A673 (cell line): ENCODE measurements around the gene GPRC5C. TPM values are rescaled to one million over a fixed set of nuclear protein-coding genes. Genes with fewer than 3 reads are reported as not detected.
"Not testable (repeated sequence)": the region's sequence is repeated elsewhere in the genome, so short reads cannot be mapped to it uniquely, and the experiment has no call there.

Source experiments
- BruUV-seq: library from RNA; stranded (reverse); fragments of 400-500 nt; replicated peaks from 2 replicates; lab custom pipeline; 2021; lab: Mats Ljungman, UMichigan
- CTCF ChIA-PET: fragments of 300-600 bp; sonication (Branson Sonifier 250); formaldehyde crosslinking; loops from one replicate; lab custom pipeline; 2022; ENCODE audit warnings: antibody characterized with exemption; lab: Charles Lee
- POLR2A ChIA-PET: fragments of 300-600 bp; sonication (Branson Sonifier 250); formaldehyde crosslinking; loops from one replicate; lab custom pipeline; 2022; ENCODE audit warnings: antibody characterized with exemption; ENCODE audit not compliant: low non-redundant PET; lab: Charles Lee
- DNase-seq: peaks from one replicate; pipeline ENCODE4 v3.0.0-alpha.2; 2015; ENCODE audit warnings: low spot score
- H3K27ac ChIP-seq: fragments of 200-600 bp; sonication (generic); 2 replicates; pipeline ENCODE4 v1.5.1; 2016; ENCODE audit warnings: mixed run types, low read depth, mild to moderate bottlenecking, mixed read lengths, antibody characterized with exemption, low read length; ENCODE audit not compliant: poor library complexity, severe bottlenecking
- H3K27me3 ChIP-seq: fragments of 200-600 bp; sonication (generic); replicated peaks from 2 replicates; pipeline ENCODE4 v1.6.1; 2017; ENCODE audit warnings: mixed run types, low read depth, mild to moderate bottlenecking, mixed read lengths, antibody characterized with exemption, low read length; ENCODE audit not compliant: insufficient read depth, poor library complexity
- H3K36me3 ChIP-seq: fragments of 200-600 bp; sonication (generic); 2 replicates; pipeline ENCODE4 v1.6.1; 2016; ENCODE audit warnings: mixed run types, mild to moderate bottlenecking, mixed read lengths, antibody characterized with exemption, low read length; ENCODE audit not compliant: insufficient read depth, poor library complexity, severe bottlenecking
- H3K4me1 ChIP-seq: fragments of 200-600 bp; sonication (generic); 2 replicates; pipeline ENCODE4 v1.6.1; 2017; ENCODE audit warnings: mixed run types, mild to moderate bottlenecking, mixed read lengths, antibody characterized with exemption, low read length; ENCODE audit not compliant: insufficient read depth, poor library complexity, severe bottlenecking
- H3K4me3 ChIP-seq: fragments of 200-600 bp; sonication (generic); 2 replicates; pipeline ENCODE4 v1.5.1; 2016; ENCODE audit warnings: low read depth, mixed run types, mild to moderate bottlenecking, mixed read lengths, low read length; ENCODE audit not compliant: poor library complexity, severe bottlenecking
- H3K9me3 ChIP-seq: fragments of 200-600 bp; sonication (generic); 2 replicates; pipeline ENCODE4 v1.6.1; 2016; ENCODE audit warnings: mixed run types, low read depth, mild to moderate bottlenecking, mixed read lengths, antibody characterized with exemption, low read length; ENCODE audit not compliant: poor library complexity, severe bottlenecking
- CTCF ChIP-seq: fragments of 300-800, 200-600 bp; sonication (generic); conservative IDR thresholded peaks from 2 replicates; pipeline ENCODE4 v1.5.1; 2017; ENCODE audit warnings: low read depth, mild to moderate bottlenecking, antibody characterized with exemption, low read length, moderate library complexity, mixed read lengths
- EZH2 ChIP-seq: fragments of 200-600 bp; sonication (generic); IDR thresholded peaks from 2 replicates; pipeline ENCODE4 v1.6.1; 2017; ENCODE audit warnings: borderline replicate concordance, low read depth, mild to moderate bottlenecking, mixed read lengths, antibody characterized with exemption, low read length; ENCODE audit not compliant: poor library complexity, severe bottlenecking
- intact Hi-C: fragments of 100-400 bp; cut with micrococcal nuclease; formaldehyde crosslinking; loops from one replicate; pipeline ENCODE4 v1.10.0; 2022; ENCODE audit not compliant: unreplicated experiment
- total RNA-seq: library from RNA; stranded (reverse); gene quantifications from 2 replicates; pipeline ENCODE4 v1.2.3, GENCODE V29; 2021

GPRC5C gene
- total RNA-seq, 1 experiment from 2014 or later, result not detected

- H3K9me3 ChIP-seq, result no peaks in the 10 kb centered on the region
- no peak for TF ChIP-seq CTCF
- TF ChIP-seq EZH2, result no peak
- intact Hi-C loops, result no loop called here
- peaks cover 5% of the 10 kb centered on the region for H3K27me3 ChIP-seq
- no TSS peak for BruUV-seq
- no peaks in the 10 kb centered on the region for H3K4me1 ChIP-seq
- ChIA-PET POLR2A (interaction anchor here (0.6 kb wide), 1 partner anchor 43 kb away, joined by 3 read pairs; no protein-coding TSS in a partner anchor), CTCF (interaction anchor here (1.1 kb wide), 1 partner anchor 117 kb away, joined by 3 read pairs; no protein-coding TSS in a partner anchor)
- no peak for DNase-seq
- no peaks in the 10 kb centered on the region for H3K36me3 ChIP-seq
- H3K27ac ChIP-seq, result no peak overlapping the region
- no peak overlapping the region for H3K4me3 ChIP-seq
These were observed 53.3 kb downstream of the GPRC5C start for GRCh38 chr17:74485022-74485743.

DNA sequence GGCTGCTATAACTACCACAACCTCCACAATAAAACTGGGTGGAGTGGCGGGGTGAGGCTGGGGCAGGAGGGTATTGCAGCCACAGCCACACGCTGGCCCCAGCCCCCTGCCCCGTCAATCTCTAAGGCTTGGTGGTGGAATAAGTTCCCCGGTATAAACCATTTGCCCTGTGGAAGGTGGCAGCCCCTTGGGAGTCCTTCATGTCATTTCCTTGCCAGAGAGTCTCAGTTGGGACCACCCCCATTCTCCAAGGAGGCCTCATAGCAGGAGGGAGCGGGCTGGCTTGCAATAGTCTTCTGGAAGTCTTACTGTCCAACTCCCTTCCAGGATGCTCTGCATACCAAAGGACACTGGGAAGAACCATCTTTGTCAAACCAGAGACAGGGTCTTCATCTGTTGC lies 54.0 kb downstream of the GPRC5C start:
- no peaks in the 10 kb centered on the region for H3K36me3 ChIP-seq
- TF ChIP-seq CTCF, result no peak
- TF ChIP-seq EZH2, result no peak
- intact Hi-C loops, result no loop called here
- no peaks in the 10 kb centered on the region for H3K4me1 ChIP-seq
- POLR2A ChIA-PET, result no interaction called here
- DNase-seq, result no peak
- BruUV-seq, result no TSS peak
- H3K9me3 ChIP-seq, result no peaks in the 10 kb centered on the region
- CTCF ChIA-PET, result no interaction called here
- no peak overlapping the region for H3K27ac ChIP-seq
- H3K4me3 ChIP-seq, result no peak overlapping the region
- H3K27me3 ChIP-seq, result peaks cover 9% of the 10 kb centered on the region

DNA sequence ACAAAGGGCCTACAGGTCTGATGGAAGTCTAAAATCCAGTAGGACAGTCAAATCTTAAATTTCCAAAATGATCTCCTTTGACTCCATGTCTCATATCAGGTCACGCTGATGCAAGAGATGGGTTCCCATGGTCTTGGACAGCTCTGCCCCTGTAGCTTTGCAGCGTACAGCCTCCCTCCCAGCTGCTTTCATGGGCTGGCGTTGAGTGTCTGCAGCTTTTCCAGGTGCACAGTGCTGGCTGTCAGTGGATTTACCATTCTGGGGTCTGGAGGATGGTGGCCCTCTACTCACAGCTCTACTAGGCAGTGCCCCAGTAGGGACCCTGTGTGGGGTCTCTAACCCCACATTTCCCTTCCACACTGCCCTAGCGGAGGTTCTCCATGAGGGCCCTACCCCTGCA lies 56.4 kb downstream of the GPRC5C start:
- not testable (repeated sequence) for DNase-seq

GRCh38 chr17:74490716-74491115 lies 58.8 kb downstream of the GPRC5C start:
- no peaks in the 10 kb centered on the region for H3K36me3 ChIP-seq
- BruUV-seq, result no TSS peak
- no peaks in the 10 kb centered on the region for H3K4me1 ChIP-seq
- ChIA-PET CTCF (interaction anchor here (1.0 kb wide), 1 partner anchor 123 kb away, joined by 5 read pairs; no protein-coding TSS in a partner anchor), POLR2A (no interaction called here)
- no peak overlapping the region for H3K4me3 ChIP-seq
- peaks cover 15% of the 10 kb centered on the region for H3K27me3 ChIP-seq
- TF ChIP-seq CTCF, result no peak
- no peak for TF ChIP-seq EZH2
- intact Hi-C loops, result no loop called here
- no peak overlapping the region for H3K27ac ChIP-seq
- no peaks in the 10 kb centered on the region for H3K9me3 ChIP-seq
- no peak for DNase-seq

More for the DNA sequence above, 56.4 kb downstream of the GPRC5C start:
- CTCF ChIA-PET, BruUV-seq, H3K36me3 ChIP-seq, POLR2A ChIA-PET, H3K9me3 ChIP-seq, H3K4me3 ChIP-seq, intact Hi-C loops, H3K27ac ChIP-seq, H3K4me1 ChIP-seq: not testable (repeated sequence)
- peaks cover 16% of the 10 kb centered on the region for H3K27me3 ChIP-seq
